Fibroblast of skin of abdomen (primary cell): Measurements from ENCODE around the gene COL19A1. TPM values are rescaled to one million over a fixed set of nuclear protein-coding genes. Genes with fewer than 3 reads are reported as not detected.
A peak's percentile ranks its signal among the peaks of the same experiment; 100 is the strongest.
"Not testable (repeated sequence)": the region's sequence is repeated elsewhere in the genome, so short reads cannot be mapped to it uniquely, and the experiment has no call there.

ENCODE experiments used
- DNase-seq: peaks from one replicate; pipeline ENCODE4 v3.0.0-alpha.2; 2013
- polyA plus RNA-seq, 2 experiments: library from polyadenylated mRNA; unstranded; fragments of 120-200 nt; gene quantifications; one replicate each; pipeline ENCODE4 v1.2.1, GENCODE V29; 2013; ENCODE audit not compliant: insufficient read length in 2 of 2

COL19A1 gene
- 0.05 TPM for polyA plus RNA-seq (2013, experiment 1 of 2; ENCODE audit: insufficient read length)
- not detected for polyA plus RNA-seq (2013, experiment 2 of 2; ENCODE audit: insufficient read length)

- DNase-seq: no peak
Observed at GRCh38 chr6:69866351-69866769, at the start of gene COL19A1. COL19A1 (plus strand) TSS chr6:69866556; CDS start chr6:69879568, 13,012 bp downstream.

- no peak for DNase-seq
Observed at GRCh38 chr6:69816569-69816968, 49.8 kb upstream of the COL19A1 start.

GRCh38 chr6:69817358-69817757 lies 49.0 kb upstream of the COL19A1 start:
- DNase-seq: no peak

- no peak for DNase-seq
Observed at GRCh38 chr6:69818223-69818930, 48.0 kb upstream of the COL19A1 start.

- no peak for DNase-seq
Observed at GRCh38 chr6:69819138-69819537, 47.2 kb upstream of the COL19A1 start.

GRCh38 chr6:69820018-69820417 lies 46.3 kb upstream of the COL19A1 start:
- DNase-seq: no peak

GRCh38 chr6:69820438-69820837 lies 45.9 kb upstream of the COL19A1 start:
- no peak for DNase-seq

GRCh38 chr6:69824355-69824754 lies 42.0 kb upstream of the COL19A1 start:
- not testable (repeated sequence) for DNase-seq

GRCh38 chr6:69825904-69826303 lies 40.5 kb upstream of the COL19A1 start:
- DNase-seq: peak; percentile 16

GRCh38 chr6:69827276-69827893 lies 39.0 kb upstream of the COL19A1 start:
- DNase-seq: peak; percentile 63

GRCh38 chr6:69832558-69832957 lies 33.8 kb upstream of the COL19A1 start:
- no peak for DNase-seq

GRCh38 chr6:69835414-69836179 lies 30.8 kb upstream of the COL19A1 start:
- peak; percentile 62 for DNase-seq

- no peak for DNase-seq
Observed at GRCh38 chr6:69841862-69842261, 24.5 kb upstream of the COL19A1 start.

GRCh38 chr6:69843189-69843588 lies 23.2 kb upstream of the COL19A1 start:
- no peak for DNase-seq

- DNase-seq: no peak
Observed at GRCh38 chr6:69846312-69846711, 20.0 kb upstream of the COL19A1 start.

- no peak for DNase-seq
Observed at GRCh38 chr6:69846770-69847491, 19.4 kb upstream of the COL19A1 start.

GRCh38 chr6:69847492-69847788 lies 18.9 kb upstream of the COL19A1 start:
- no peak for DNase-seq

GRCh38 chr6:69848552-69848951 lies 17.8 kb upstream of the COL19A1 start:
- no peak for DNase-seq

GRCh38 chr6:69852706-69853105 lies 13.7 kb upstream of the COL19A1 start:
- DNase-seq: no peak

GRCh38 chr6:69861986-69862385 lies 4.4 kb upstream of the COL19A1 start:
- no peak for DNase-seq

- no peak for DNase-seq
Observed at GRCh38 chr6:69863766-69864165, 2.6 kb upstream of the COL19A1 start.

- peak; percentile 74 for DNase-seq
Observed at GRCh38 chr6:69865126-69865525, 1.2 kb upstream of the COL19A1 start.
